A549 (cell line): Measurements from ENCODE around the gene AP4E1. TPM values are rescaled to one million over a fixed set of nuclear protein-coding genes. Genes with fewer than 3 reads are reported as not detected.

Source experiments
- ATAC-seq, 2 experiments: fragments of 200-7000 bp in 1 of 2; fragments of >200 bp in 1 of 2; cut with Nextera tagmentation in 1 of 2; cut with Tn5 transposase in 1 of 2; 3 replicates each; pipeline versions ENCODE4 v1.8.0 to v1.9.1; 2018 to 2020; ENCODE audit warnings: mild to moderate bottlenecking in 1 of 2, moderate library complexity in 1 of 2
- CTCF ChIA-PET: fragments of 300-600 bp; sonication (Branson Sonifier 250); formaldehyde crosslinking; extraction: SDS; loops from one replicate; lab custom pipeline; 2021; ENCODE audit warnings: antibody characterized with exemption, inconsistent platforms; lab: Yijun Ruan, JAX
- POLR2A ChIA-PET: fragments of 350-600 bp; formaldehyde crosslinking; extraction: SDS; loops from one replicate; lab custom pipeline; 2021; ENCODE audit warnings: antibody characterized with exemption, inconsistent platforms; lab: Yijun Ruan, JAX
- DNase-seq, 2 experiments: peaks; one replicate each; pipeline versions ENCODE4 v3.0.0 to v3.0.0-alpha.2; 2011 to 2016; ENCODE audit warnings: low read depth in 1 of 2, low spot score in 1 of 2
- FAIRE-seq: peaks from 2 replicates; lab custom pipeline; 2011; peaks lifted over from hg19 to GRCh38; lab: Jason Lieb, UNC
- H3K27ac ChIP-seq, 2 experiments: fragments of >200 bp; sonication (Bioruptor Twin); formaldehyde crosslinking; 3 replicates each; pipeline ENCODE4 v1.5.1; 2016 to 2017
- H3K4me1 ChIP-seq: fragments of >200 bp; sonication (Bioruptor Twin); formaldehyde crosslinking; 3 replicates; pipeline ENCODE4 v1.6.1; 2016
- H3K4me2 ChIP-seq: fragments of >200 bp; sonication (Bioruptor Twin); formaldehyde crosslinking; 3 replicates; pipeline ENCODE4 v1.6.1; 2016
- H3K4me3 ChIP-seq: fragments of >200 bp; sonication (Bioruptor Twin); formaldehyde crosslinking; 3 replicates; pipeline ENCODE4 v1.5.1; 2016
- H3K9me3 ChIP-seq: fragments of >200 bp; sonication (Bioruptor Twin); formaldehyde crosslinking; 3 replicates; pipeline ENCODE4 v1.6.1; 2016
- CEBPB ChIP-seq, 2 experiments: fragments of >200 bp in 1 of 2; sonication (Bioruptor Twin) in 1 of 2; formaldehyde crosslinking in 1 of 2; IDR thresholded peaks; 2 replicates each; pipeline ENCODE4 v1.6.1; 2012 to 2016
- CHD2 ChIP-seq: fragments of 150-350 bp; IDR thresholded peaks from 2 replicates; pipeline ENCODE4 v1.6.1; 2014; ENCODE audit warnings: low read length; ENCODE audit not compliant: partially characterized antibody
- CHD4 ChIP-seq: fragments of 200-600 bp; sonication (generic); IDR thresholded peaks from 2 replicates; pipeline ENCODE4 v1.6.1; 2016; ENCODE audit warnings: antibody characterized with exemption, mild to moderate bottlenecking, borderline replicate concordance
- EHF ChIP-seq: fragments of 250-450 bp; sonication (Bioruptor Pico); IDR thresholded peaks from 2 replicates; pipeline ENCODE4 v1.5.0; 2020; ENCODE audit warnings: mild to moderate bottlenecking
- EP300 ChIP-seq, 2 experiments: fragments of >200 bp; sonication (Bioruptor Twin); formaldehyde crosslinking; IDR thresholded peaks; 2 replicates in 1 of 2; 3 replicates in 1 of 2; pipeline ENCODE4 v1.6.1; 2016 to 2017
- FOSB ChIP-seq: fragments of 250-450 bp; sonication (Bioruptor Pico); IDR thresholded peaks from 2 replicates; pipeline ENCODE4 v1.5.0; 2020; ENCODE audit warnings: mild to moderate bottlenecking, moderate library complexity
- FOSL2 ChIP-seq, 2 experiments: fragments of 450-650 bp in 1 of 2; fragments of >200 bp in 1 of 2; sonication (Bioruptor Twin) in 1 of 2; formaldehyde crosslinking; IDR thresholded peaks; 2 replicates each; pipeline versions ENCODE4 v1.5.0 to v1.6.1; 2016 to 2020; ENCODE audit warnings: mild to moderate bottlenecking in 1 of 2, moderate library complexity in 1 of 2
- FOXS1 ChIP-seq: fragments of 250-450 bp; sonication (Bioruptor Pico); IDR thresholded peaks from 2 replicates; pipeline ENCODE4 v1.5.0; 2020; ENCODE audit warnings: mild to moderate bottlenecking, moderate library complexity
- GATA3 ChIP-seq: IDR thresholded peaks from 2 replicates; pipeline ENCODE4 v1.6.1; 2012; ENCODE audit warnings: borderline replicate concordance
- JUNB ChIP-seq: fragments of >200 bp; sonication (Bioruptor Twin); formaldehyde crosslinking; IDR thresholded peaks from 2 replicates; pipeline ENCODE4 v1.6.1; 2016
- MAFK ChIP-seq: fragments of 450-650 bp; IDR thresholded peaks from 2 replicates; pipeline ENCODE4 v1.6.1; 2014; ENCODE audit not compliant: partially characterized antibody
- NR3C1 ChIP-seq: fragments of >200 bp; sonication (Bioruptor Twin); formaldehyde crosslinking; IDR thresholded peaks from 3 replicates; pipeline ENCODE4 v1.6.1; 2017
- RCOR1 ChIP-seq: fragments of 150-350 bp; IDR thresholded peaks from 2 replicates; pipeline ENCODE4 v1.6.1; 2014; ENCODE audit warnings: antibody characterized with exemption, low read length, low read depth
- RFX5 ChIP-seq: fragments of 450-650 bp; IDR thresholded peaks from 2 replicates; pipeline ENCODE4 v1.7.1; 2014; ENCODE audit warnings: antibody characterized with exemption, mild to moderate bottlenecking, moderate library complexity
- SMC3 ChIP-seq: fragments of >200 bp; sonication (Bioruptor Twin); formaldehyde crosslinking; IDR thresholded peaks from 3 replicates; pipeline ENCODE4 v1.6.1; 2018; ENCODE audit warnings: inconsistent platforms
- TFCP2L1 ChIP-seq: fragments of 250-450 bp; sonication (Bioruptor Pico); IDR thresholded peaks from 2 replicates; pipeline ENCODE4 v1.5.0; 2021; ENCODE audit warnings: mild to moderate bottlenecking
- ZC3H11A ChIP-seq: fragments of 450-650 bp; IDR thresholded peaks from 2 replicates; pipeline ENCODE4 v1.6.1; 2014; ENCODE audit warnings: antibody characterized with exemption, mild to moderate bottlenecking
- WGBS: methylation state at CpG from one replicate; pipeline ENCODE4 v1.1.6; 2017; ENCODE audit errors: missing lambda C conversion rate; 5-methylcytosine and 5-hydroxymethylcytosine counted together
- polyA plus RNA-seq, 4 experiments: library from polyadenylated mRNA; depleted of rRNA in 3 of 4; stranded (reverse); fragments of >200 nt; fragmentation: RNase III in 1 of 4; extraction: RNeasy Plus Mini Kit Qiagen cat#74134 plus additional on column Dnase treatment in 1 of 4; gene quantifications; 2 replicates in 3 of 4; 3 replicates in 1 of 4; pipeline ENCODE4 v1.2.3, GENCODE V29; 2011 to 2017
- TF ChIP-seq, protein P1 (sequence below): fragments of >200 bp; sonication (Bioruptor Twin); formaldehyde crosslinking; IDR thresholded peaks from 3 replicates; pipeline ENCODE4 v1.6.1; 2016
- TF ChIP-seq, protein P2 (sequence below): fragments of 150-350 bp; IDR thresholded peaks from 2 replicates; pipeline ENCODE4 v1.6.1; 2014; ENCODE audit warnings: low read depth, mild to moderate bottlenecking, low read length
- TF ChIP-seq, protein P3 (sequence below): fragments of >200 bp; sonication (Bioruptor Twin); formaldehyde crosslinking; IDR thresholded peaks from 2 replicates; pipeline ENCODE4 v1.6.1; 2016
- TF ChIP-seq, protein P4 (sequence below): fragments of 250-450 bp; sonication (Bioruptor Pico); IDR thresholded peaks from 2 replicates; pipeline ENCODE4 v1.5.0; 2021; ENCODE audit warnings: mild to moderate bottlenecking, moderate library complexity, borderline replicate concordance
- TF ChIP-seq, protein P5 (sequence below): fragments of 200-600 bp; sonication (generic); IDR thresholded peaks from 2 replicates; pipeline ENCODE4 v1.6.1; 2016; ENCODE audit warnings: antibody characterized with exemption, mild to moderate bottlenecking, moderate library complexity

The AP4E1 gene
- polyA plus RNA-seq, 2 of the 4 experiments (the other 2 are of a cell fraction) = 9.6 TPM

DNA sequence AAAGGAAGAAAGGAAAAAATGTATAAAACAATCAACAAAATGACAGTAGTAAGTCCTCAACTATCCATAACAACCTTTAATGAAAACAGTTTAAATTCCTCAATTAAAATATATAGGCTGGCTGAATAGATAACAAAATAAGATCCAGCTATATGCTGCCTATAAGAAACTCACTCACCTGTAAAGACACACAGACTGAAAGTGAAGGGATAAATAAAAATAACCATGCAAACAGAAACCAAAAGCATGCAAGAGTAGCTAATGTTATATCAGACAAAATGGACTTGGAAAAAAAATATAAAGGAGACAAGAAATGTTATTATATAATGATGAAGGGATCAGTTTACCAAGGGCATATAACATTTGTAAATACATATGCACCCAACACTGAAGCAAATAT is 51.2 kb downstream of the AP4E1 start (continued):
- TF ChIP-seq FOSB (CRISPR knock-in tag) (no peak), CHD4 (no peak), EHF (no peak)
- TF ChIP-seq, protein P1, sequence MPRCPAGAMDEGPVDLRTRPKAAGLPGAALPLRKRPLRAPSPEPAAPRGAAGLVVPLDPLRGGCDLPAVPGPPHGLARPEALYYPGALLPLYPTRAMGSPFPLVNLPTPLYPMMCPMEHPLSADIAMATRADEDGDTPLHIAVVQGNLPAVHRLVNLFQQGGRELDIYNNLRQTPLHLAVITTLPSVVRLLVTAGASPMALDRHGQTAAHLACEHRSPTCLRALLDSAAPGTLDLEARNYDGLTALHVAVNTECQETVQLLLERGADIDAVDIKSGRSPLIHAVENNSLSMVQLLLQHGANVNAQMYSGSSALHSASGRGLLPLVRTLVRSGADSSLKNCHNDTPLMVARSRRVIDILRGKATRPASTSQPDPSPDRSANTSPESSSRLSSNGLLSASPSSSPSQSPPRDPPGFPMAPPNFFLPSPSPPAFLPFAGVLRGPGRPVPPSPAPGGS = no peak

DNA sequence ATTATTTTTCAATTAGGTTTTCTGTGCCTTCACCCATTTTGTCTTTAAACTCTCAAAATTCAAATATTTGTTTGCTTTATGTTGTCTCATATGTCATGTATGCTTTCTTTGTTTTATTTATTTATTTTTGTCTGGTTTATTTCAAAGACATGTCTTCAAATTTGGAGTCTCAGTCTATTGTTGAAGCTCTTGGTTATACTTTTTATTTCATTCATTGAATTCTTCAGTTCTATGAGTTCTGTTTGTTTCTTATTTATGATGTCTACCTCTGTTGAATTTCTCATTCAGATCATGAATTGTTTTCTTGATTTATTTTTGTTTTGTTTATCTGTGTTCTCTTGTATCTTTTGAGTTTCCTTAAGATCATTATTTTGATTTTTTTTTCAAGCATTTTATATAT is 55.6 kb downstream of the AP4E1 start:
- TF ChIP-seq, protein P2, sequence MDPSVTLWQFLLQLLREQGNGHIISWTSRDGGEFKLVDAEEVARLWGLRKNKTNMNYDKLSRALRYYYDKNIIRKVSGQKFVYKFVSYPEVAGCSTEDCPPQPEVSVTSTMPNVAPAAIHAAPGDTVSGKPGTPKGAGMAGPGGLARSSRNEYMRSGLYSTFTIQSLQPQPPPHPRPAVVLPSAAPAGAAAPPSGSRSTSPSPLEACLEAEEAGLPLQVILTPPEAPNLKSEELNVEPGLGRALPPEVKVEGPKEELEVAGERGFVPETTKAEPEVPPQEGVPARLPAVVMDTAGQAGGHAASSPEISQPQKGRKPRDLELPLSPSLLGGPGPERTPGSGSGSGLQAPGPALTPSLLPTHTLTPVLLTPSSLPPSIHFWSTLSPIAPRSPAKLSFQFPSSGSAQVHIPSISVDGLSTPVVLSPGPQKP = no peak
- TF ChIP-seq MAFK = no peak
- TF ChIP-seq, protein P3, sequence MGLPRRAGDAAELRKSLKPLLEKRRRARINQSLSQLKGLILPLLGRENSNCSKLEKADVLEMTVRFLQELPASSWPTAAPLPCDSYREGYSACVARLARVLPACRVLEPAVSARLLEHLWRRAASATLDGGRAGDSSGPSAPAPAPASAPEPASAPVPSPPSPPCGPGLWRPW = no peak
- ATAC-seq (no peak), DNase-seq (no peak), FAIRE-seq (no peak)
- no peak overlapping the region for H3K27ac ChIP-seq
- H3K9me3 ChIP-seq = peaks cover 36% of the 10 kb centered on the region
- no peak overlapping the region for H3K4me3 ChIP-seq
- CTCF ChIA-PET = no interaction called here
- no peaks in the 10 kb centered on the region for H3K4me1 ChIP-seq
- POLR2A ChIA-PET = no interaction called here
- H3K4me2 ChIP-seq = no peak overlapping the region

DNA sequence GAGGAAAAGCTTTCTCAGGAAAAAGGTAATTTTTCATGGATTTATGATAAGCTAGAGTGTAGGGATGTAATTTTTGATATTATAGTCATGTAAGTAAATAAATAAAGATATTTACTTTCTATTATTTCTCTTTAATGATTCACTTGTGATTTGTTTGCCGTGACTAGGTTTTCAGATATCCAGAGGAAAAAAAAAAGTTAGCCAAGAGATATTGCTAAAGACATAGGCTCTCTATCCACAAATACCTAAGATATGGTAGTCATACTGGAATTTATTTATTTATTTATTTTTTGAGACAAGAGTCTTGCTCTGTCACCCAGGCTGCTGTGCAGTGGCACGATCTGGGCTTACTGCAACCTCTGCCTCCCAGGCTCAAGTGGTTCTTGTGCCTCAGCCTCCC is 59.9 kb downstream of the AP4E1 start:
- DNase-seq (peak in 1 of 2 experiments; percentile 27), ATAC-seq (peak in 1 of 2 experiments; percentile 52; a peak in 2 of 6 replicates), FAIRE-seq (no peak)
- Histone ChIP-seq H3K4me1 (no peaks in the 10 kb centered on the region), H3K4me3 (no peak overlapping the region), H3K4me2 (no peak overlapping the region), H3K27ac (no peak overlapping the region), H3K9me3 (peaks cover 34% of the 10 kb centered on the region)
- TF ChIP-seq RCOR1 (no peak), CHD2 (no peak), FOXS1 (CRISPR knock-in tag) (no peak), GATA3 (peak; percentile 21; the same call in 1 of the 2 replicates), JUNB (peak; percentile 50; the same call in 1 of the 2 replicates), CEBPB (IDR thresholded peaks at IDR 0.05) (peak; percentile 20 to 57; a peak in 3 of 4 replicates), NR3C1 (no peak), TFCP2L1 (CRISPR knock-in tag) (no peak), FOSL2 (IDR thresholded peaks at IDR 0.05) (no peak), FOSL2 (CRISPR knock-in tag; IDR thresholded peaks at IDR 0.05) (peak; percentile 54), EP300 (IDR thresholded peaks at IDR 0.05) (no peak), ZC3H11A (no peak), RFX5 (no peak)
- TF ChIP-seq, protein P1 = no peak
- 36% methylated on average over 2 of the region's 2 CpGs for WGBS
- ChIA-PET CTCF (interaction anchor here (0.8 kb wide), 1 partner anchor 11 kb away, joined by 3 read pairs; no protein-coding TSS in a partner anchor), POLR2A (no interaction called here)

DNA sequence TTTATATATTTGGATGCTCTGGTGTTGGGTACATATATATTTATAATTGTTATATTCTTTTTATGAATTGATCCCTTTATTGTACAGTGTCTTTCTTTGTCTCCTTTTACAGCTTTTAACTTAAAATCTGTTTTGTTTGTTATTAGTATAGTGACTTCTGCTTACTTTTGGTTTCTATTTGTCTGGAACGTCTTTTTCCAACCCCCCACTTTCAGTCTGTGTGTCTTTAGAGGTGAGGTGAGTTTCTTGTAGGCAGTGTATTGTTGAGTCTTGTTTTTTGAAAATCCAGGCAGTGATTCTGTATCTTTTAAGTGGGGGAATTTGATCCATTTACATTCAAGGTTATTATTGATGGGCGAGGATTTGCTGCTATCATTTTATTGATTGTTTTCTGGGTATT is 62.0 kb downstream of the AP4E1 start:
- CTCF ChIA-PET = interaction anchor here (1.9 kb wide), 1 partner anchor 24 kb away, joined by 6 read pairs; no protein-coding TSS in a partner anchor
- no peak for TF ChIP-seq SMC3
- TF ChIP-seq, protein P4, sequence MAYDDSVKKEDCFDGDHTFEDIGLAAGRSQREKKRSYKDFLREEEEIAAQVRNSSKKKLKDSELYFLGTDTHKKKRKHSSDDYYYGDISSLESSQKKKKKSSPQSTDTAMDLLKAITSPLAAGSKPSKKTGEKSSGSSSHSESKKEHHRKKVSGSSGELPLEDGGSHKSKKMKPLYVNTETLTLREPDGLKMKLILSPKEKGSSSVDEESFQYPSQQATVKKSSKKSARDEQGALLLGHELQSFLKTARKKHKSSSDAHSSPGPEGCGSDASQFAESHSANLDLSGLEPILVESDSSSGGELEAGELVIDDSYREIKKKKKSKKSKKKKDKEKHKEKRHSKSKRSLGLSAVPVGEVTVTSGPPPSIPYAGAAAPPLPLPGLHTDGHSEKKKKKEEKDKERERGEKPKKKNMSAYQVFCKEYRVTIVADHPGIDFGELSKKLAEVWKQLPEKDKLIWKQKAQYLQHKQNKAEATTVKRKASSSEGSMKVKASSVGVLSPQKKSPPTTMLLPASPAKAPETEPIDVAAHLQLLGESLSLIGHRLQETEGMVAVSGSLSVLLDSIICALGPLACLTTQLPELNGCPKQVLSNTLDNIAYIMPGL (CRISPR knock-in tag) = no peak
- no peak for TF ChIP-seq JUNB
- TF ChIP-seq, protein P5, sequence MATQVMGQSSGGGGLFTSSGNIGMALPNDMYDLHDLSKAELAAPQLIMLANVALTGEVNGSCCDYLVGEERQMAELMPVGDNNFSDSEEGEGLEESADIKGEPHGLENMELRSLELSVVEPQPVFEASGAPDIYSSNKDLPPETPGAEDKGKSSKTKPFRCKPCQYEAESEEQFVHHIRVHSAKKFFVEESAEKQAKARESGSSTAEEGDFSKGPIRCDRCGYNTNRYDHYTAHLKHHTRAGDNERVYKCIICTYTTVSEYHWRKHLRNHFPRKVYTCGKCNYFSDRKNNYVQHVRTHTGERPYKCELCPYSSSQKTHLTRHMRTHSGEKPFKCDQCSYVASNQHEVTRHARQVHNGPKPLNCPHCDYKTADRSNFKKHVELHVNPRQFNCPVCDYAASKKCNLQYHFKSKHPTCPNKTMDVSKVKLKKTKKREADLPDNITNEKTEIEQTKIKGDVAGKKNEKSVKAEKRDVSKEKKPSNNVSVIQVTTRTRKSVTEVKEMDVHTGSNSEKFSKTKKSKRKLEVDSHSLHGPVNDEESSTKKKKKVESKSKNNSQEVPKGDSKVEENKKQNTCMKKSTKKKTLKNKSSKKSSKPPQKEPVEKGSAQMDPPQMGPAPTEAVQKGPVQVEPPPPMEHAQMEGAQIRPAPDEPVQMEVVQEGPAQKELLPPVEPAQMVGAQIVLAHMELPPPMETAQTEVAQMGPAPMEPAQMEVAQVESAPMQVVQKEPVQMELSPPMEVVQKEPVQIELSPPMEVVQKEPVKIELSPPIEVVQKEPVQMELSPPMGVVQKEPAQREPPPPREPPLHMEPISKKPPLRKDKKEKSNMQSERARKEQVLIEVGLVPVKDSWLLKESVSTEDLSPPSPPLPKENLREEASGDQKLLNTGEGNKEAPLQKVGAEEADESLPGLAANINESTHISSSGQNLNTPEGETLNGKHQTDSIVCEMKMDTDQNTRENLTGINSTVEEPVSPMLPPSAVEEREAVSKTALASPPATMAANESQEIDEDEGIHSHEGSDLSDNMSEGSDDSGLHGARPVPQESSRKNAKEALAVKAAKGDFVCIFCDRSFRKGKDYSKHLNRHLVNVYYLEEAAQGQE = no peak
- TF ChIP-seq RFX5 = no peak
- TF ChIP-seq, protein P1 = no peak

More for the DNA sequence above, 62.0 kb downstream of the AP4E1 start:
- Histone ChIP-seq H3K9me3 (peaks cover 22% of the 10 kb centered on the region), H3K4me1 (no peaks in the 10 kb centered on the region), H3K4me2 (no peak overlapping the region), H3K27ac (no peak overlapping the region), H3K4me3 (no peak overlapping the region)
- no peak for DNase-seq
- no peak for FAIRE-seq
- ATAC-seq = no peak
- POLR2A ChIA-PET = no interaction called here
- WGBS = 83% methylated on average over 2 of the region's 2 CpGs
